ENCODE measurements around the gene ECSCR.

Gene ECSCR

GRCh38 chr5:139438707-139439012 lies 23.9 kb downstream of the ECSCR start:
- no peak for DNase-seq (ENCODE audit: low read depth)
- no peak for TF ChIP-seq CTCF (IDR thresholded peaks at IDR 0.05; ENCODE audit: control insufficient read depth, extremely low read depth, insufficient read depth)
- H3K4me3 ChIP-seq (ENCODE audit: low read depth, low read length), result peak overlapping the region; percentile 80

- DNase-seq (ENCODE audit: low read depth), result no peak
- no peak overlapping the region for H3K4me3 ChIP-seq (ENCODE audit: low read depth, low read length)
- TF ChIP-seq CTCF (IDR thresholded peaks at IDR 0.05; ENCODE audit: control insufficient read depth, extremely low read depth, insufficient read depth), result no peak
Observed at GRCh38 chr5:139435676-139436075, 26.9 kb downstream of the ECSCR start.

DNA sequence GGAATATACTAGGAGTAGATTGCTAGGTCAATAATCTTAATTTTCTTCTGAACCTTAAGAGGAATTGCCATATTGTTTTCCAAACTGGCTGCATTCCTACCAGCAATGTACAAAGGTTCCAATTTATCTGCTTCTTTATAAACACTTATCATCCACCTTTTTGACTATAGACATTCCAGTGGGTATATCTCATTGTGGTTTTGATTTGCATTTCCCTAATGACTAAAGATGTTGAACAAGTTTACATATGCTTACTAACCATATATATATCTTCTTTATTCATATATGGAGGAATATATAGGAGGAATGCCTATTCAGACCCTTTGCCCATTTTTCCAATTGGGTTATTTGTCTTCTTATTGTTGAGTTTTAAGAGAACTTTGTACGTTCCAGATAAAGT lies 30.8 kb downstream of the ECSCR start:
- no peak overlapping the region for H3K4me3 ChIP-seq (ENCODE audit: low read depth, low read length)
- TF ChIP-seq CTCF (IDR thresholded peaks at IDR 0.05; ENCODE audit: control insufficient read depth, extremely low read depth, insufficient read depth), result no peak
- no peak for DNase-seq (ENCODE audit: low read depth)

DNA sequence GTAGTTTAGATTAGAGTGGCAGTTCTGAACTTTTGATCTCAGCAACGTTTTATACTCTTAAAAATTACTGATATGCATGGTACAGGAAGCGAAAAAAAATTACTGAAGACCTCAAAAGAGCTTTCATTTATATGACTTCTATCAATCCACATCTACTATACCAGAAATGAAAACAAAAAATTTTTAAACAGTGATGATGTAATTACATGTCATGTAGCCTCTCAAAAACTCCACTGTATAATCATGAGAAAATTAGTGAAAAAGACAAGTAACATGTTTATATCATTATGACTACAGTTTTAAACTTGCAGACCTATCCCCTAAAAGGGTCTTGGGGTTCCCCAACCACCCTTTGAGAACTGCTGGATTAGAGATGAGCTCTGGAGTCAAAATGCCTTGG lies 32.5 kb downstream of the ECSCR start:
- no peak overlapping the region for H3K4me3 ChIP-seq (ENCODE audit: low read depth, low read length)
- no peak for TF ChIP-seq CTCF (IDR thresholded peaks at IDR 0.05; ENCODE audit: control insufficient read depth, extremely low read depth, insufficient read depth)
- DNase-seq (ENCODE audit: low read depth), result no peak

GRCh38 chr5:139426203-139426885 lies 36.2 kb downstream of the ECSCR start:
- DNase-seq (ENCODE audit: low read depth), result no peak
- H3K4me3 ChIP-seq (ENCODE audit: low read depth, low read length), result no peak overlapping the region
- no peak for TF ChIP-seq CTCF (IDR thresholded peaks at IDR 0.05; ENCODE audit: control insufficient read depth, extremely low read depth, insufficient read depth)

DNA sequence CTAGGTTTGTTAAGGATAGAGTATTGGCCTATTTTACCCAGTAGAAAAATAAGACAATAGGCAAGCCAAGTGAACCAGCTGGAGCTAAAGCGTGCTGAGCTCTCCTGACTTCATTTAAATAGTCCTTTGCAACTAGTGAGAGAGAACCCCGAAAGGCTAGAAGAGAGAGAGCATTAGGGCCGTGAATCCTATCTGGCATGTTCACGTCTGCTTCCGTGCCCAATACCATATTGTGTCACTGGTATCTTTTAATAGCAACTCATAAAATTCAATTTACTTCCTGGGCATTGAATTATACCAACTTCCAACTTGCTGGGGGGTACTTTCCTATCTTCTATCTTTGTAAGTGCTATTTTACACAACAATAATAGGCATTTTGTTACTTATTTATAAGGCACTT lies 37.0 kb downstream of the ECSCR start:
- no peak for DNase-seq (ENCODE audit: low read depth)
- no peak for TF ChIP-seq CTCF (IDR thresholded peaks at IDR 0.05; ENCODE audit: control insufficient read depth, extremely low read depth, insufficient read depth)
- no peak overlapping the region for H3K4me3 ChIP-seq (ENCODE audit: low read depth, low read length)

DNA sequence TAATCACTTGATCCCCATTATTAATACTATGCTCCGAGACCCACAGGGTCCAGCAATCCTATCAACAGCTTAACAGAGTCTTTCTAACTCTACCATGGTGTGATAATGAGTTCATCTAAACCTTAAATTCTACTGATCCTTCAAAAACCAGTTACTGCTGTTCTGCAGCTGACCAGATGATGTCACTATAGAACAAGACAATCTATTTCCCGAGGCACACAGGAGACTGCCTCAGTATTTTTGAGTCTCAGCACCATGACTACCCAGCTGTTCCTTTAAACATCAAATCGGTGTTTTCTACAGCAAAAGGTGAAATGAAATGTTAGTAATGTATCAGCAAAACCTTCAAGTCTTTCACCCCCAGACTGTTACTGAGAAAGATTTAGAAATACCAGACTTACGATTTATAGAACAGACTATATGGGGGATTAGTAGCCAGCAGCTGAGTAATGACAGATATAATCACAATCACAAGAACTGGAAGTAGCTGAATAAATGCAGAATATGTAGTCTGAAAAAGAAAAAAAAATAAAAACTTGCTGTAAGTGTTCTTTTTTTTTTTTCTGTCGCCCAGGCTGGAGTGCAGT lies 40.1 kb downstream of the ECSCR start:
- no peak overlapping the region for H3K4me3 ChIP-seq (ENCODE audit: low read depth, low read length)
- no peak for DNase-seq (ENCODE audit: low read depth)
- TF ChIP-seq CTCF (IDR thresholded peaks at IDR 0.05; ENCODE audit: control insufficient read depth, extremely low read depth, insufficient read depth), result peak; percentile 92

Measured in LNCaP clone FGC (cell line).